ENCODE data around the gene PEAK3. TPM values are rescaled to one million over a fixed set of nuclear protein-coding genes. Genes with fewer than 3 reads are reported as not detected.

PEAK3 gene
- total RNA-seq: under 0.01 TPM in 1 of 2 replicates, not detected in the other

GRCh38 chr19:2282062-2282861, at the start of gene PEAK3:
Gene PEAK3 (minus strand): TSS chr19:2282175. CDS start chr19:2280931, 1,244 bp downstream.

GRCh38 chr19:2328401-2329148, 46.6 kb upstream of the PEAK3 start, which contains the start of the genes LSM7 and SPPL2B:
Gene LSM7 (minus strand): TSS chr19:2328586. CDS start chr19:2328566, 20 bp downstream.
Gene SPPL2B (plus strand): TSS chr19:2328684. CDS start chr19:2328710, 26 bp downstream.

GRCh38 chr19:2308114-2308556, 26.2 kb upstream of the PEAK3 start, which contains the start of gene LINGO3:
Gene LINGO3 (minus strand): TSS chr19:2308154. CDS start chr19:2291776, 16,378 bp downstream.

GRCh38 chr19:2255982-2256685, 25.8 kb downstream of the PEAK3 start, which contains the start of gene JSRP1:
Gene JSRP1 (minus strand): TSS chr19:2256417. CDS start chr19:2255314, 1,103 bp downstream.

GRCh38 chr19:2249010-2249866, 32.7 kb downstream of the PEAK3 start, which contains the start of gene AMH:
Gene AMH (plus strand): TSS chr19:2249323. CDS start chr19:2249333, 10 bp downstream.

GRCh38 chr19:2236314-2237050, 45.5 kb downstream of the PEAK3 start, which contains the start of the genes PLEKHJ1 and SF3A2:
Gene PLEKHJ1 (minus strand): TSS chr19:2236329. CDS start chr19:2236248, 81 bp downstream.
Gene SF3A2 (plus strand): TSS chr19:2236824. CDS start chr19:2243419, 6,595 bp downstream.

Small RNAs within 50 kb of the gene (small RNA-seq; reads per million reads assigned to genes)
- gene MIR1227: not detected

Other genes starting within 250 kb of the PEAK3 start
- gene MKNK2, start 230.9 kb downstream of the PEAK3 start, total RNA-seq: 92.2 and 104 TPM in 2 replicates
- 17.7 and 22.7 TPM in 2 replicates for gene MOB3A, start 185.8 kb downstream of the PEAK3 start, total RNA-seq
- 0.65 and 3.5 TPM in 2 replicates for gene IZUMO4, start 185.3 kb downstream of the PEAK3 start, total RNA-seq
- 90.3 and 144 TPM in 2 replicates for gene AP3D1, start 130.6 kb downstream of the PEAK3 start, total RNA-seq
- gene DOT1L, start 118.2 kb downstream of the PEAK3 start, total RNA-seq: 7.8 and 11.8 TPM in 2 replicates
- gene PLEKHJ1, start 45.8 kb downstream of the PEAK3 start, total RNA-seq: 37.3 and 37.6 TPM in 2 replicates
- 23.6 and 52.6 TPM in 2 replicates for gene SF3A2, start 45.4 kb downstream of the PEAK3 start, total RNA-seq
- 1.5 and 2.0 TPM in 2 replicates for gene AMH, start 32.9 kb downstream of the PEAK3 start, total RNA-seq
- gene JSRP1, start 25.8 kb downstream of the PEAK3 start, total RNA-seq: 0.39 TPM in 1 of 2 replicates, not detected in the other
- not detected in 2 replicates for gene LINGO3, start 26.0 kb upstream of the PEAK3 start, total RNA-seq
- gene LSM7, start 46.4 kb upstream of the PEAK3 start, total RNA-seq: 120 and 125 TPM in 2 replicates
- 42.1 and 70.7 TPM in 2 replicates for gene SPPL2B, start 46.5 kb upstream of the PEAK3 start, total RNA-seq
- not detected in 2 replicates for gene TMPRSS9, start 78.1 kb upstream of the PEAK3 start, total RNA-seq
- 28.3 and 39.7 TPM in 2 replicates for gene TIMM13, start 145.4 kb upstream of the PEAK3 start, total RNA-seq
- 22.0 and 46.5 TPM in 2 replicates for gene LMNB2, start 174.8 kb upstream of the PEAK3 start, total RNA-seq
- 84.8 and 117 TPM in 2 replicates for gene GADD45B, start 194.0 kb upstream of the PEAK3 start, total RNA-seq